Type B pancreatic cell (in vitro differentiated cells): ENCODE results near the gene ANKS1B. TPM values are rescaled to one million over a fixed set of nuclear protein-coding genes. Genes with fewer than 3 reads are reported as not detected.
"Not testable (repeated sequence)": the region's sequence is repeated elsewhere in the genome, so short reads cannot be mapped to it uniquely, and the experiment has no call there.

ENCODE experiments used
- DNase-seq: peaks from one replicate; pipeline ENCODE4 v3.0.0; 2021; ENCODE audit warnings: mixed read lengths; ENCODE audit not compliant: unreplicated experiment; ENCODE audit errors: extremely low spot score
- H3K27ac Mint-ChIP-seq: 2 replicates; pipeline ENCODE4 v1.8.0; 2021; ENCODE audit warnings: mild to moderate bottlenecking, mixed read lengths
- H3K27me3 Mint-ChIP-seq: 2 replicates; pipeline ENCODE4 v1.8.0; 2021; ENCODE audit warnings: mixed read lengths
- H3K36me3 Mint-ChIP-seq: 2 replicates; pipeline ENCODE4 v1.8.0; 2021; ENCODE audit warnings: mixed read lengths
- H3K4me1 Mint-ChIP-seq: one replicate; pipeline ENCODE4 v1.8.0; 2021; ENCODE audit warnings: mixed read lengths; ENCODE audit not compliant: unreplicated experiment
- H3K4me3 Mint-ChIP-seq: 2 replicates; pipeline ENCODE4 v1.8.0; 2021; ENCODE audit warnings: mild to moderate bottlenecking, mixed read lengths
- H3K9me3 Mint-ChIP-seq: 2 replicates; pipeline ENCODE4 v1.8.0; 2021; ENCODE audit warnings: mixed read lengths
- CTCF ChIP-seq: fragments of 200-600 bp; sonication (generic); conservative IDR thresholded peaks from 2 replicates; pipeline ENCODE4 v1.5.0; 2021; ENCODE audit warnings: antibody characterized with exemption, mild to moderate bottlenecking
- total RNA-seq: library from RNA; stranded (reverse); gene quantifications from 2 replicates; pipeline ENCODE4 v1.2.1, GENCODE V29; 2021; ENCODE audit warnings: low replicate concordance

Gene ANKS1B
- total RNA-seq, 1 donor from 2014 or later: 4.7 TPM

- peaks cover 6% of the 10 kb centered on the region for H3K4me1 Mint-ChIP-seq
- no peaks in the 10 kb centered on the region for H3K36me3 Mint-ChIP-seq
- H3K4me3 Mint-ChIP-seq: no peak overlapping the region
- TF ChIP-seq CTCF: peak; percentile 69
- no peak for DNase-seq
- no peak overlapping the region for H3K27ac Mint-ChIP-seq
- peaks cover 10% of the 10 kb centered on the region for H3K27me3 Mint-ChIP-seq
- H3K9me3 Mint-ChIP-seq: no peaks in the 10 kb centered on the region
These were observed 1146.5 kb downstream of the ANKS1B start for GRCh38 chr12:98838231-98838647.

GRCh38 chr12:98837134-98837752, 1147.5 kb downstream of the ANKS1B start:
- H3K4me1 Mint-ChIP-seq, H3K9me3 Mint-ChIP-seq, DNase-seq, H3K4me3 Mint-ChIP-seq, H3K36me3 Mint-ChIP-seq, H3K27ac Mint-ChIP-seq: not testable (repeated sequence)
- H3K27me3 Mint-ChIP-seq: peaks cover 14% of the 10 kb centered on the region

- Mint-ChIP-seq H3K27me3 (peaks cover 6% of the 10 kb centered on the region), H3K4me3 (no peak overlapping the region), H3K4me1 (peaks cover 4% of the 10 kb centered on the region), H3K9me3 (no peaks in the 10 kb centered on the region), H3K36me3 (no peaks in the 10 kb centered on the region), H3K27ac (no peak overlapping the region)
- no peak for TF ChIP-seq CTCF
- DNase-seq: no peak
These were observed 1154.1 kb downstream of the ANKS1B start for GRCh38 chr12:98830657-98831056.

- Mint-ChIP-seq H3K9me3 (no peaks in the 10 kb centered on the region), H3K36me3 (no peaks in the 10 kb centered on the region), H3K4me1 (peaks cover 4% of the 10 kb centered on the region), H3K4me3 (no peak overlapping the region), H3K27me3 (peaks cover 6% of the 10 kb centered on the region), H3K27ac (no peak overlapping the region)
- TF ChIP-seq CTCF: no peak
- no peak for DNase-seq
These were observed 1155.7 kb downstream of the ANKS1B start for GRCh38 chr12:98828802-98829600.

GRCh38 chr12:98823012-98823411, 1161.7 kb downstream of the ANKS1B start:
- no peaks in the 10 kb centered on the region for H3K27me3 Mint-ChIP-seq
- peaks cover 37% of the 10 kb centered on the region for H3K4me1 Mint-ChIP-seq
- H3K9me3 Mint-ChIP-seq: no peaks in the 10 kb centered on the region
- no peak overlapping the region for H3K27ac Mint-ChIP-seq
- H3K4me3 Mint-ChIP-seq: no peak overlapping the region
- no peak for TF ChIP-seq CTCF
- no peak for DNase-seq
- no peaks in the 10 kb centered on the region for H3K36me3 Mint-ChIP-seq

- no peaks in the 10 kb centered on the region for H3K36me3 Mint-ChIP-seq
- peaks cover 45% of the 10 kb centered on the region for H3K4me1 Mint-ChIP-seq
- H3K27ac Mint-ChIP-seq: no peak overlapping the region
- no peaks in the 10 kb centered on the region for H3K27me3 Mint-ChIP-seq
- DNase-seq: no peak
- no peak for TF ChIP-seq CTCF
- H3K4me3 Mint-ChIP-seq: no peak overlapping the region
- H3K9me3 Mint-ChIP-seq: no peaks in the 10 kb centered on the region
These were observed 1162.9 kb downstream of the ANKS1B start for GRCh38 chr12:98821866-98822265.
